HCT116 (cell line): Measurements from ENCODE around the gene TEDC2. TPM values are rescaled to one million over a fixed set of nuclear protein-coding genes. Genes with fewer than 3 reads are reported as not detected.

ENCODE experiments used
- ATAC-seq: fragments of 200-7000 bp; cut with Tn5 transposase; 2 replicates; pipeline ENCODE4 v1.9.1; 2020; ENCODE audit warnings: mild to moderate bottlenecking, moderate library complexity
- BruUV-seq: library from RNA; stranded (reverse); fragments of 400-500 nt; replicated peaks from 2 replicates; lab custom pipeline; 2021; lab: Mats Ljungman, UMichigan
- CTCF ChIA-PET: fragments of 300-600 bp; sonication (Branson Sonifier 250); formaldehyde crosslinking; loops from one replicate; lab custom pipeline; 2021; ENCODE audit warnings: antibody characterized with exemption; lab: Charles Lee
- POLR2A ChIA-PET: fragments of 300-600, 350-600 bp; sonication (Branson Sonifier 250); formaldehyde crosslinking; loops from one replicate; lab custom pipeline; 2021; ENCODE audit warnings: antibody characterized with exemption; lab: Charles Lee
- RAD21 ChIA-PET, 2 experiments: fragments of 300-600 bp; sonication (Branson Sonifier 250); formaldehyde crosslinking; loops; one replicate each; lab custom pipeline; 2023; ENCODE audit warnings: low total read pairs in 2 of 2; ENCODE audit not compliant: uncharacterized antibody in 2 of 2, unreplicated experiment in 2 of 2, low non-redundant PET in 1 of 2; lab: Charles Lee
- DNase-seq: peaks from one replicate; pipeline ENCODE4 v3.0.0-alpha.2; 2010; ENCODE audit warnings: low read depth, low spot score
- H2AFZ ChIP-seq: fragments of 200-600 bp; shearing (Covaris generic), sonication (generic); 2 replicates; pipeline ENCODE4 v1.6.1; 2017; ENCODE audit warnings: low read depth, mixed run types, mixed read lengths, antibody characterized with exemption, low read length; ENCODE audit not compliant: poor library complexity, severe bottlenecking
- H3K27ac ChIP-seq: 2 replicates; pipeline ENCODE4 v1.5.1; 2012; ENCODE audit warnings: low read depth, low read length
- H3K27me3 ChIP-seq: fragments of 200-600 bp; sonication (generic); 2 replicates; pipeline ENCODE4 v1.6.1; 2016; ENCODE audit warnings: mixed run types, low read length, mixed read lengths; ENCODE audit not compliant: insufficient read depth
- H3K36me3 ChIP-seq, 2 experiments: fragments of 200-500 bp in 1 of 2; fragments of 200-600 bp in 1 of 2; sonication (Bioruptor generic) in 1 of 2; sonication (generic) in 1 of 2; 2 replicates each; pipeline versions ENCODE4 v1.5.1 to v1.6.1; 2014 to 2016; ENCODE audit warnings: low read length in 2 of 2, inconsistent platforms in 1 of 2, mixed read lengths in 1 of 2, mixed run types in 1 of 2; ENCODE audit not compliant: insufficient read depth in 2 of 2, control insufficient read depth in 1 of 2
- H3K4me1 ChIP-seq, 2 experiments: fragments of 200-600 bp in 1 of 2; sonication (generic) in 1 of 2; 2 replicates each; pipeline versions ENCODE4 v1.5.1 to v1.6.1; 2012 to 2017; ENCODE audit warnings: low read length in 2 of 2, inconsistent platforms in 1 of 2, mild to moderate bottlenecking in 1 of 2, mixed read lengths in 1 of 2, mixed run types in 1 of 2, moderate library complexity in 1 of 2; ENCODE audit not compliant: insufficient read depth in 2 of 2, control insufficient read depth in 1 of 2
- H3K4me2 ChIP-seq: fragments of 200-600 bp; sonication (generic); 2 replicates; pipeline ENCODE4 v1.6.1; 2017; ENCODE audit warnings: mixed run types, low read length, mixed read lengths
- H3K4me3 ChIP-seq, 2 experiments: fragments of 200-600 bp in 1 of 2; sonication (generic) in 1 of 2; replicated peaks in 1 of 2; 2 replicates each; pipeline ENCODE4 v1.5.1; 2011 to 2016; ENCODE audit warnings: low read length in 2 of 2, control low read depth in 1 of 2, low read depth in 1 of 2, mild to moderate bottlenecking in 1 of 2, mixed read lengths in 1 of 2, mixed run types in 1 of 2
- H3K79me2 ChIP-seq: fragments of 200-600 bp; sonication (generic); 2 replicates; pipeline ENCODE4 v1.6.1; 2017; ENCODE audit warnings: mild to moderate bottlenecking, mixed run types, low read length, moderate library complexity, mixed read lengths; ENCODE audit not compliant: insufficient read depth
- H3K9ac ChIP-seq: fragments of 200-600 bp; sonication (generic); 2 replicates; pipeline ENCODE4 v1.6.1; 2016; ENCODE audit warnings: low read length, mixed read lengths
- H3K9me2 ChIP-seq: fragments of 200-600 bp; sonication (generic), shearing (Covaris generic); 2 replicates; pipeline ENCODE4 v1.6.1; 2017; ENCODE audit warnings: mixed run types, mild to moderate bottlenecking, moderate library complexity; ENCODE audit not compliant: insufficient read depth
- H3K9me3 ChIP-seq, 2 experiments: fragments of 200-500 bp in 1 of 2; fragments of 200-600 bp in 1 of 2; sonication (Bioruptor generic) in 1 of 2; sonication (generic) in 1 of 2; 2 replicates each; pipeline ENCODE4 v1.6.1; 2014 to 2017; ENCODE audit warnings: low read length in 2 of 2, mixed read lengths in 2 of 2, inconsistent platforms in 1 of 2, low read depth in 1 of 2, mild to moderate bottlenecking in 1 of 2, mixed run types in 1 of 2, moderate library complexity in 1 of 2; ENCODE audit not compliant: control insufficient read depth in 1 of 2, insufficient read depth in 1 of 2
- H4K20me1 ChIP-seq: fragments of 200-600 bp; sonication (generic), shearing (Covaris generic); 2 replicates; pipeline ENCODE4 v1.6.1; 2017; ENCODE audit warnings: mixed run types, mild to moderate bottlenecking, moderate library complexity; ENCODE audit not compliant: insufficient read depth
- CBX3 ChIP-seq: IDR thresholded peaks from 2 replicates; pipeline ENCODE4 v1.6.1; 2012; ENCODE audit warnings: low read depth
- CEBPB ChIP-seq: IDR thresholded peaks from 2 replicates; pipeline ENCODE4 v1.6.1; 2012; ENCODE audit warnings: low read depth
- ELF1 ChIP-seq: IDR thresholded peaks from 2 replicates; pipeline ENCODE4 v1.6.1; 2012; ENCODE audit warnings: low read depth, borderline replicate concordance
- EZH2 ChIP-seq: fragments of 200-600 bp; sonication (generic); IDR thresholded peaks from 2 replicates; pipeline ENCODE4 v1.6.1; 2017; ENCODE audit warnings: antibody characterized with exemption, mixed run types
- EZH2phosphoT487 ChIP-seq: fragments of 200-600 bp; IDR thresholded peaks from 2 replicates; pipeline ENCODE4 v1.6.1; 2018; ENCODE audit warnings: antibody characterized with exemption, borderline replicate concordance
- FOSL1 ChIP-seq: IDR thresholded peaks from 2 replicates; pipeline ENCODE4 v1.6.1; 2012; ENCODE audit warnings: low read depth
- JUND ChIP-seq: IDR thresholded peaks from 2 replicates; pipeline ENCODE4 v1.6.1; 2012
- POLR2A ChIP-seq: IDR thresholded peaks from 2 replicates; pipeline ENCODE4 v1.7.0; 2011; ENCODE audit warnings: borderline replicate concordance; ENCODE audit not compliant: insufficient read depth, insufficient read length; ENCODE audit errors: extremely low read depth
- POLR2AphosphoS5 ChIP-seq: IDR thresholded peaks from 2 replicates; pipeline ENCODE4 v1.6.1; 2011; ENCODE audit warnings: mild to moderate bottlenecking, low read depth, low read length, moderate library complexity
- RAD21 ChIP-seq: IDR thresholded peaks from 2 replicates; pipeline ENCODE4 v1.6.1; 2012; ENCODE audit warnings: low read depth, mild to moderate bottlenecking
- SIN3A ChIP-seq: IDR thresholded peaks from 2 replicates; pipeline ENCODE4 v1.6.1; 2012; ENCODE audit warnings: low read depth
- TCF7L2 ChIP-seq: IDR thresholded peaks from 2 replicates; pipeline ENCODE4 v1.7.0; 2011; ENCODE audit warnings: borderline replicate concordance, inconsistent platforms; ENCODE audit not compliant: insufficient read depth, insufficient read length; ENCODE audit errors: extremely low read depth
- YY1 ChIP-seq: IDR thresholded peaks from 2 replicates; pipeline ENCODE4 v1.6.1; 2011; ENCODE audit warnings: low read length, low read depth, moderate library complexity, mild to moderate bottlenecking; ENCODE audit not compliant: insufficient replicate concordance; ENCODE audit errors: extremely low read depth
- ZNF274 ChIP-seq: fragments of 200-500 bp; sonication (Bioruptor generic); IDR thresholded peaks from 2 replicates; pipeline ENCODE4 v1.6.1; 2014; ENCODE audit warnings: mild to moderate bottlenecking, low read depth, low read length, inconsistent platforms
- intact Hi-C: fragments of 100-400 bp; cut with micrococcal nuclease; formaldehyde crosslinking; loops from 2 replicates; pipeline ENCODE4 v1.10.0; 2022
- total RNA-seq: library from RNA; stranded (reverse); gene quantifications from one replicate; pipeline ENCODE4 v1.2.1, GENCODE V29; 2021; ENCODE audit not compliant: unreplicated experiment
- TF ChIP-seq, protein P1 (sequence below), 3 experiments: fragments of 200-600 bp in 1 of 3; sonication (generic) in 1 of 3; IDR thresholded peaks in 2 of 3; conservative IDR thresholded peaks in 1 of 3; 2 replicates each; pipeline ENCODE4 v1.5.1; 2012 to 2017; ENCODE audit warnings: low read depth in 2 of 3, low read length in 2 of 3, antibody characterized with exemption in 1 of 3, borderline replicate concordance in 1 of 3, control low read depth in 1 of 3, mild to moderate bottlenecking in 1 of 3, mixed read lengths in 1 of 3, mixed run types in 1 of 3, moderate library complexity in 1 of 3; ENCODE audit not compliant: insufficient read depth in 1 of 3
- TF ChIP-seq, protein P2 (sequence below): IDR thresholded peaks from 2 replicates; pipeline ENCODE4 v1.6.1; 2012
- TF ChIP-seq, protein P3 (sequence below): IDR thresholded peaks from 2 replicates; pipeline ENCODE4 v1.6.1; 2012
- TF ChIP-seq, protein P4 (sequence below): IDR thresholded peaks from 2 replicates; pipeline ENCODE4 v1.6.1; 2012; ENCODE audit warnings: low read depth

TEDC2 gene
- total RNA-seq, 1 experiment from 2014 or later, result 26.5 TPM

DNA sequence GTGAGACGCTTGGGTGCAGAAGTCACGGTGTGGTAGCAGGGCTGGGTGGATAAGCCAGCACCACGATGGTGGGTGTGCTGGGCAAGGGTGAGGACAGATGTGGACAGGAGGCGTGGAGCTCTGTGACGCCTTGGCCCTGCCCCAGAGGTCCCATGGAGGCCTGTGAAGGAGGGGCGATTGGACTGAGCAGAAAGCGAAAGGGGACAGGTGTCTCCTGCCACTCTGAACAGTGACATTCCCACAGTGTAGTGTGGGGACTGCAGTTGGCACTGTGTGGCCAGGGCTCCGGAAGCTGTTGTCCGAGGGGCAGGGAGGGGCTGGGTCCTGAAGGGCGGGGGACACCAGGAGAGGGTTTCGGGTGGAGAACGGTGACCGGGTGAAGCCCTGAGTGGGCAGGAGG, 22.3 kb downstream of the TEDC2 start (continued):
- TF ChIP-seq, protein P1, sequence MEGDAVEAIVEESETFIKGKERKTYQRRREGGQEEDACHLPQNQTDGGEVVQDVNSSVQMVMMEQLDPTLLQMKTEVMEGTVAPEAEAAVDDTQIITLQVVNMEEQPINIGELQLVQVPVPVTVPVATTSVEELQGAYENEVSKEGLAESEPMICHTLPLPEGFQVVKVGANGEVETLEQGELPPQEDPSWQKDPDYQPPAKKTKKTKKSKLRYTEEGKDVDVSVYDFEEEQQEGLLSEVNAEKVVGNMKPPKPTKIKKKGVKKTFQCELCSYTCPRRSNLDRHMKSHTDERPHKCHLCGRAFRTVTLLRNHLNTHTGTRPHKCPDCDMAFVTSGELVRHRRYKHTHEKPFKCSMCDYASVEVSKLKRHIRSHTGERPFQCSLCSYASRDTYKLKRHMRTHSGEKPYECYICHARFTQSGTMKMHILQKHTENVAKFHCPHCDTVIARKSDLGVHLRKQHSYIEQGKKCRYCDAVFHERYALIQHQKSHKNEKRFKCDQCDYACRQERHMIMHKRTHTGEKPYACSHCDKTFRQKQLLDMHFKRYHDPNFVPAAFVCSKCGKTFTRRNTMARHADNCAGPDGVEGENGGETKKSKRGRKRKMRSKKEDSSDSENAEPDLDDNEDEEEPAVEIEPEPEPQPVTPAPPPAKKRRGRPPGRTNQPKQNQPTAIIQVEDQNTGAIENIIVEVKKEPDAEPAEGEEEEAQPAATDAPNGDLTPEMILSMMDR (IDR thresholded peaks at IDR 0.05 in 2 of 3, conservative IDR thresholded peaks at IDR 0.05 in 1 of 3; ENCODE audit: borderline replicate concordance in 1 of 3, insufficient read depth in 1 of 3, low read depth in 2 of 3, low read length in 2 of 3), result no peak
- TF ChIP-seq CEBPB (no peak), EZH2phosphoT487 (no peak), ELF1 (no peak), SIN3A (no peak)

DNA sequence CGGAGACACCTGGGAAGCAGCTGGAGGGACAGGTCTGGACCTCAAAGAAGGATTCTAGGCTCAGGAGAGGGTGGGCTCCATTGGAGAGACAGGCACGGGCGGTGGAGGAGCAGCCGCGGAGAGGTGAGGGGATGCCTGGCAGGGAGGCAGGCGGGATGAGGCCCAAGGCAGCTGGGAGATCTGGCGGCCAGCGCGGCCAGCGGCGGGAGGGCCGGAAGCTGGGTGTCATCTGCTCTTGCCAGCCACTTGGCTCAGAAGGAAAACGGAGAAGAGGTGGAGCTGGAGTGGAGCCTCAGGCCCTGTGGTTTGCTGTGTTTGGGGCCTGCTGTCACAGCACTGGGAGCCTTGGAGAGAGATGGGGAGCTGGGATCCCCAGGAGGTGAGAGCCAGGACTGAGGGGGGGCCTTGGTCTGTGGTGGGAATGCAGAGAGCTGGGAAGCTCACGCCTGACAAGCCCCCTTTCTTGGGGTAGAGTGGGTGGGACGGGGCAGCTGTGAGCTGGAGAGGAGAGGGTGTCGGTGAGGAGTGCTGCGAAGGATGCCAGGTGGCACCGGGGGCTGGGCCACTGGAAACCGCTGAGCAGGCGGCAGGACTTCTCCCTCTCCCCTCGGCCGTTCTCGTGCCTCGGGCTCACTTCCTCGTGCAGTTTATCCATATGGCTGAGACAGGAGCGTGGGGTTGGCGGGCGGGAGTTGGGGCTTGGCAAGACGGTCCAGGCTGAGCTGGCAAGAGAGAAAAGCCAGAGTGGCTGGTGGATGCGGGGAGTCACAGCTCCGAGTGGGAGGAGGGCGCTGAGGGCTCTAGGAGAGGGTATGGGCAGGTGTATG, 23.0 kb downstream of the TEDC2 start:
- Histone ChIP-seq H3K9ac (no peak overlapping the region), H2AFZ (no peak overlapping the region), H3K36me3 (no peaks in the 10 kb centered on the region), H3K79me2 (peaks cover 17% of the 10 kb centered on the region; the same call in 1 of the 2 replicates), H3K9me2 (no peaks in the 10 kb centered on the region), H3K4me3 (no peak overlapping the region), H3K27me3 (no peaks in the 10 kb centered on the region), H3K27ac (no peak overlapping the region), H3K9me3 (no peaks in the 10 kb centered on the region), H4K20me1 (no peaks in the 10 kb centered on the region), H3K4me1 (no peaks in the 10 kb centered on the region), H3K4me2 (no peak overlapping the region)
- DNase-seq (no peak), ATAC-seq (0 out of 2 replicates have a peak, but pooled peaks have one; percentile 10)
- no TSS peak for BruUV-seq
- intact Hi-C loops, result no loop called here
- POLR2A ChIA-PET, result no interaction called here
- RAD21 ChIA-PET, result no interaction called here
- CTCF ChIA-PET, result no interaction called here
- TF ChIP-seq ZNF274 (no peak), POLR2AphosphoS5 (no peak), YY1 (no peak), JUND (no peak), FOSL1 (no peak), ELF1 (no peak), RAD21 (no peak), TCF7L2 (no peak), CBX3 (no peak), POLR2A (no peak), CEBPB (no peak), EZH2 (no peak)
- TF ChIP-seq, protein P2, sequence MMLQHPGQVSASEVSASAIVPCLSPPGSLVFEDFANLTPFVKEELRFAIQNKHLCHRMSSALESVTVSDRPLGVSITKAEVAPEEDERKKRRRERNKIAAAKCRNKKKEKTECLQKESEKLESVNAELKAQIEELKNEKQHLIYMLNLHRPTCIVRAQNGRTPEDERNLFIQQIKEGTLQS, result no peak
- TF ChIP-seq, protein P3, sequence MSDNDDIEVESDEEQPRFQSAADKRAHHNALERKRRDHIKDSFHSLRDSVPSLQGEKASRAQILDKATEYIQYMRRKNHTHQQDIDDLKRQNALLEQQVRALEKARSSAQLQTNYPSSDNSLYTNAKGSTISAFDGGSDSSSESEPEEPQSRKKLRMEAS, result no peak
- TF ChIP-seq, protein P4, sequence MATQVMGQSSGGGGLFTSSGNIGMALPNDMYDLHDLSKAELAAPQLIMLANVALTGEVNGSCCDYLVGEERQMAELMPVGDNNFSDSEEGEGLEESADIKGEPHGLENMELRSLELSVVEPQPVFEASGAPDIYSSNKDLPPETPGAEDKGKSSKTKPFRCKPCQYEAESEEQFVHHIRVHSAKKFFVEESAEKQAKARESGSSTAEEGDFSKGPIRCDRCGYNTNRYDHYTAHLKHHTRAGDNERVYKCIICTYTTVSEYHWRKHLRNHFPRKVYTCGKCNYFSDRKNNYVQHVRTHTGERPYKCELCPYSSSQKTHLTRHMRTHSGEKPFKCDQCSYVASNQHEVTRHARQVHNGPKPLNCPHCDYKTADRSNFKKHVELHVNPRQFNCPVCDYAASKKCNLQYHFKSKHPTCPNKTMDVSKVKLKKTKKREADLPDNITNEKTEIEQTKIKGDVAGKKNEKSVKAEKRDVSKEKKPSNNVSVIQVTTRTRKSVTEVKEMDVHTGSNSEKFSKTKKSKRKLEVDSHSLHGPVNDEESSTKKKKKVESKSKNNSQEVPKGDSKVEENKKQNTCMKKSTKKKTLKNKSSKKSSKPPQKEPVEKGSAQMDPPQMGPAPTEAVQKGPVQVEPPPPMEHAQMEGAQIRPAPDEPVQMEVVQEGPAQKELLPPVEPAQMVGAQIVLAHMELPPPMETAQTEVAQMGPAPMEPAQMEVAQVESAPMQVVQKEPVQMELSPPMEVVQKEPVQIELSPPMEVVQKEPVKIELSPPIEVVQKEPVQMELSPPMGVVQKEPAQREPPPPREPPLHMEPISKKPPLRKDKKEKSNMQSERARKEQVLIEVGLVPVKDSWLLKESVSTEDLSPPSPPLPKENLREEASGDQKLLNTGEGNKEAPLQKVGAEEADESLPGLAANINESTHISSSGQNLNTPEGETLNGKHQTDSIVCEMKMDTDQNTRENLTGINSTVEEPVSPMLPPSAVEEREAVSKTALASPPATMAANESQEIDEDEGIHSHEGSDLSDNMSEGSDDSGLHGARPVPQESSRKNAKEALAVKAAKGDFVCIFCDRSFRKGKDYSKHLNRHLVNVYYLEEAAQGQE, result no peak
- TF ChIP-seq, all 23 proteins: peak for 0
